Breast epithelium (tissue), 4 donors: ENCODE measurements around the gene DUSP16. TPM values are rescaled to one million over a fixed set of nuclear protein-coding genes. Genes with fewer than 3 reads are reported as not detected.
"Not testable (repeated sequence)": the region's sequence is repeated elsewhere in the genome, so short reads cannot be mapped to it uniquely, and the experiment has no call there.

Experiments
- DNase-seq, 2 donors: peaks; one replicate each; pipeline ENCODE4 v3.0.0-alpha.2; 2019; ENCODE audit warnings: low spot score in 2 of 2
- H3K27ac ChIP-seq, 2 donors: fragments of 200-600 bp; sonication (generic) in 1 of 2; one replicate each; pipeline ENCODE4 v1.5.1; 2016 to 2019; ENCODE audit warnings: mild to moderate bottlenecking in 1 of 2
- H3K27me3 ChIP-seq, 2 donors: fragments of 200-600 bp; sonication (generic) in 1 of 2; one replicate each; pipeline versions ENCODE4 v1.5.1 to v1.6.0; 2017 to 2019; ENCODE audit warnings: control low read depth in 1 of 2, mild to moderate bottlenecking in 1 of 2
- H3K36me3 ChIP-seq: fragments of 200-600 bp; one replicate; pipeline ENCODE4 v1.5.1; 2019
- H3K4me1 ChIP-seq, 2 donors: fragments of 200-600 bp; sonication (generic); one replicate each; pipeline ENCODE4 v1.5.1; 2016 to 2019; ENCODE audit warnings: control low read depth in 1 of 2
- H3K4me3 ChIP-seq, 3 donors: fragments of 200-600 bp; sonication (generic); 1 replicate in 2 of 3; 2 replicates in 1 of 3; pipeline ENCODE4 v1.5.1; 2016 to 2019; ENCODE audit warnings: mild to moderate bottlenecking in 3 of 3, moderate library complexity in 2 of 3
- H3K9me3 ChIP-seq, 2 donors: fragments of 200-600 bp; sonication (generic) in 1 of 2; one replicate each; pipeline ENCODE4 v1.5.1; 2016 to 2019; ENCODE audit warnings: control low read depth in 1 of 2
- CTCF ChIP-seq, 3 donors: fragments of 450-650 bp; IDR thresholded peaks; one replicate each; pipeline ENCODE4 v1.5.1; 2016 to 2017; ENCODE audit warnings: antibody characterized with exemption in 3 of 3, mild to moderate bottlenecking in 3 of 3, moderate library complexity in 3 of 3
- POLR2A ChIP-seq: fragments of 450-650 bp; IDR thresholded peaks from one replicate; pipeline ENCODE4 v1.6.1; 2016; ENCODE audit warnings: antibody characterized with exemption, mild to moderate bottlenecking, moderate library complexity
- POLR2AphosphoS5 ChIP-seq, 3 donors: sonication (generic); formaldehyde crosslinking; IDR thresholded peaks; one replicate each; pipeline ENCODE4 v1.6.1; 2017; ENCODE audit warnings: antibody characterized with exemption in 3 of 3
- intact Hi-C: fragments of 100-400 bp; cut with DNase I; formaldehyde crosslinking; loops from one replicate; pipeline ENCODE4 v1.15.1; 2023; ENCODE audit warnings: low total_unique reads
- total RNA-seq, 3 donors: library from RNA; depleted of rRNA; stranded (reverse); fragments of >200 nt; gene quantifications; one replicate each; pipeline ENCODE4 v1.1.0, GENCODE V29; 2016

The DUSP16 gene
- total RNA-seq, 3 donors from 2014 or later, result 10.9 to 63.3 (median 61.0) TPM

DNA sequence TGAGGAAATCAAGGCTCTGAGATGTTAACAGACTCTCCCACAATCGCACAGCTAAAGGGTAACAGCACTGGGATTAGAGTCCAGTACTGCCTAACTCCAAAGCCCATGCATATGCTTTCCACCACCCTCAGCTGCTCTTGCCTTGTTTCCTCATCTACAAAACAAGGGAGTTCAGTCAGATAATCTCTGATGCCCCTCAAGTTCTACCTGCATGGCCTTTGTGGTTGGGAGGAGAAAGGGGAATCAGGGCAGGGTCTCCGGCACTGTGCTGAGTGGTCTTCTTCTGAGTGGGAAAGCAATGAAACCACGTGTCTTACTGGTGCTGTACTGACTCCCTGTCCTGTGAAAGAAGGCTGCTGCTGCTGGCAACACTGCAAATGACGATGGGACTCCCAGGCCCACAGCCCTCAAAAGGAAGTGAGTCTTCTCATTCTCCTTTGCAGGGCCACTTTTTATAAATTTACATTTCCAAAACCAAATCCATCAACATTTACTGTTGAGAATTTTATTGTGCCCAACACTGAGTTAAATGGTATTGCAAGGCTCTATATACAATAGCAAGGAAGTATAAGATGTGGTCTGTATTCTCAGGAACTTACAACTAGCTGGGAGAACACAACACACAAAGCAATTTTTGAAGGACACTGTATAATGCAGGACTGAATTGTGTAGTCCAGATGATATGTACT, 19.7 kb upstream of the DUSP16 start:
- peak overlapping the region in 1 of 2 donors; percentile 66 for H3K27ac ChIP-seq

GRCh38 chr12:12580716-12581115, 18.1 kb upstream of the DUSP16 start:
- H3K27me3 ChIP-seq, H3K27ac ChIP-seq, H3K4me1 ChIP-seq, H3K9me3 ChIP-seq, intact Hi-C loops, H3K36me3 ChIP-seq, DNase-seq, H3K4me3 ChIP-seq: not testable (repeated sequence)

More for the DNA sequence above, 19.7 kb upstream of the DUSP16 start:
- intact Hi-C loops, result no loop called here
- H3K9me3 ChIP-seq, result no peaks in the 10 kb centered on the region
- H3K27me3 ChIP-seq, result no peaks in the 10 kb centered on the region
- no peak for DNase-seq
- no peak overlapping the region for H3K4me3 ChIP-seq
- H3K36me3 ChIP-seq, result no peaks in the 10 kb centered on the region
- TF ChIP-seq CTCF (IDR thresholded peaks at IDR 0.05), result no peak
- TF ChIP-seq POLR2A, result no peak
- peaks cover 0 to 4% of the 10 kb centered on the region in 2 donors for H3K4me1 ChIP-seq

DNA sequence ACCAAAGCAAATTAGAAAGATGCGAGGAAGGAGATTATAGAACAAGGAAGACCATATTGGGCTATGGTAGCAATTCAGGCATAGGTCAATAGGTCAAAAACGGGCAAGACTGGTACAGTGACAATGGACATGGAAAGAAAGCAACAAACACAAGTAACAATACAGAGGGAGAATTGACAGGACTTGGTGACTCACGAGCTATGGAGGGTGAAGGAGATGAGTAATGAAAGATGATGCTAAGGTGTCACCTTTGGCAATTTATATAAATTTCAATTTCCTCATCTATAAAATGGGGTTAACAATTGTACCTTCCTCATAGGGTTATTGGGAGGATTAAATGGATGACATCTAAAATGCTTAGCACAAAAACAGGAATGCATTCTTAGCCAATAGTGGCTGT, 15.1 kb upstream of the DUSP16 start:
- TF ChIP-seq POLR2A, result no peak
- H3K4me3 ChIP-seq, result no peak overlapping the region
- H3K36me3 ChIP-seq, result no peaks in the 10 kb centered on the region
- H3K9me3 ChIP-seq, result no peaks in the 10 kb centered on the region
- H3K27ac ChIP-seq, result no peak overlapping the region
- no peak for DNase-seq
- intact Hi-C loops, result no loop called here
- peaks cover 0 to 1% of the 10 kb centered on the region in 2 donors for H3K4me1 ChIP-seq
- H3K27me3 ChIP-seq, result no peaks in the 10 kb centered on the region

DNA sequence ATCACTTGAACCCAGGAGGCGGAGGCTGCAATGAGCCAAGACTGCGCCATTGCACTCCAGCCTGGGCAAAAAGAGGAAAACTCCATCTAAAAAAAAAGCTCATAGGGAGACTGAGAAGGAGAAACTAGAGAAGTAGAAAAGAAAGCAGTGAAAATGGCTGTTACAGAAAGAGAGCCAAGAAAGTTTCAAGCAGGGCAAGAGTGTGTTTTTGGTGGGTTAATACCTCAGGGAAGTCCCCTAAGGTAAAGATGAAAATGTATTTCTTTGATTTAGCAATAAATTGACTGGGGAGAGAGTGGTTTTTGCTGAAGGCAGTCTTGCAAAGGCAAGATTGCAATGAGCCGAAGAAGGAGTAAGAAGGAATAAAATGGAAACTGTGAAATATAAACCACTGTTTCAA, 10.0 kb upstream of the DUSP16 start:
- no peak for TF ChIP-seq POLR2A
- no peak for TF ChIP-seq CTCF (IDR thresholded peaks at IDR 0.05)
- no peak for TF ChIP-seq POLR2AphosphoS5 (IDR thresholded peaks at IDR 0.05)
- no peaks in the 10 kb centered on the region for H3K4me1 ChIP-seq
- H3K9me3 ChIP-seq, result no peaks in the 10 kb centered on the region
- intact Hi-C loops, result no loop called here
- no peak overlapping the region for H3K27ac ChIP-seq
- H3K36me3 ChIP-seq, result no peaks in the 10 kb centered on the region
- H3K27me3 ChIP-seq, result no peaks in the 10 kb centered on the region
- H3K4me3 ChIP-seq, result no peak overlapping the region
- no peak for DNase-seq

GRCh38 chr12:12565971-12566370, 3.3 kb upstream of the DUSP16 start:
- H3K4me3 ChIP-seq, H3K27me3 ChIP-seq, H3K4me1 ChIP-seq, H3K9me3 ChIP-seq, DNase-seq, intact Hi-C loops, H3K27ac ChIP-seq, H3K36me3 ChIP-seq: not testable (repeated sequence)

GRCh38 chr12:12564911-12565310, 2.2 kb upstream of the DUSP16 start:
- H3K4me1 ChIP-seq, result peaks cover 0 to 5% of the 10 kb centered on the region in 2 donors
- TF ChIP-seq POLR2A (no peak), POLR2AphosphoS5 (IDR thresholded peaks at IDR 0.05) (no peak), CTCF (IDR thresholded peaks at IDR 0.05) (no peak)
- no peaks in the 10 kb centered on the region for H3K36me3 ChIP-seq
- H3K27ac ChIP-seq, result no peak overlapping the region
- intact Hi-C loops, result no loop called here
- no peaks in the 10 kb centered on the region for H3K27me3 ChIP-seq
- DNase-seq, result no peak
- H3K4me3 ChIP-seq, result no peak overlapping the region
- no peaks in the 10 kb centered on the region for H3K9me3 ChIP-seq
